ENCODE measurements around the gene ATP13A4. TPM values are rescaled to one million over a fixed set of nuclear protein-coding genes. Genes with fewer than 3 reads are reported as not detected.

The ATP13A4 gene
- total and polyA plus RNA-seq, 2 of the 8 experiments (the other 6 are each of a cell fraction or from before 2014, with no cell fraction given): 0.12 TPM; not detected in 1

DNA sequence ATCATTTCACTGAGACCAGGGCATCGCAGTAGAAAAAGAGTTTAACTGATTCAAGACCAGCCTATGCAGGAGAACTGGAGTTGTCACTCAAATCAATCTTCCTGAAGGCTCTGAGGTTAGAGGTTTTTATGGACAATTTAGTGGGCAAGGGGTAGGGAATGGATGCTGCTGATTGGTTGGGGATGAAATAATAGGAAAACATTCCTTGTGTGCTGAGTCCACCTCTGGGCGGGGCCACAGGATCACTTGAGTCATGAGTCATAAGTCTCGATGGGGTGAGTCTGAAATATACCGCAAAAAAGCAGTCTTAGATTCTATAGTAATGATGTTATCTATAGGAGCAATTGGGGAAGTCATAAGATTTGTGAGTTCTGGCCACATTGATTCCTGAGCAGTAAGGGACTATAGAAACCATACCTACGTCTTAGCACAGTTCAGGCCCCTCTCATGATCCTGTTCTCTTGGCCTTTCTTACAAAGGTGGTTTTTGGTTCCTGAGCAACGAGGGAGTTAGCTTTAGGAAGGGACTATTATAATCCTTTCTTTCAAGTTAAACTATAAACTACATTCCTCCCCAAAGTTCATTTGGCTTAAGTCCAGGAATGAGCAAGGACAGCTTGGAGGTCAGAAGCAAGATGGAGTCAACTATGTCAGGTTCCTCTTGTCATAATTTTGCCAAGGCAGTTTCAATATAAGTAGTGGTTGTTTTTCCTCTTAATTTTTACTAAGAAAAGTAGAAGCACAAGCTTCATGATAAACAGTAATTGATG lies 35.6 kb upstream of the ATP13A4 start:
- H3K9me3 ChIP-seq (ENCODE audit: insufficient read depth in 2 of 2, low read depth in 1 of 2, low read length in 1 of 2): no peaks in the 10 kb centered on the region
- no peak overlapping the region for H3K23ac ChIP-seq (ENCODE audit: insufficient read length)
- H3K79me1 ChIP-seq (ENCODE audit: low read depth, low read length): peaks cover 3% of the 10 kb centered on the region; the same call in 1 of the 2 replicates
- H3K56ac ChIP-seq (replicated peaks; ENCODE audit: insufficient read length, low read depth, low read length): no peak overlapping the region
- no peak overlapping the region for H2BK12ac ChIP-seq (ENCODE audit: low read depth, low read length)
- DNase-seq (ENCODE audit: low read depth in 1 of 2, low spot score in 2 of 2) (no peak), FAIRE-seq (no peak)
- no peak overlapping the region for H3K4me3 ChIP-seq (ENCODE audit: extremely low read depth in 1 of 4, insufficient read depth in 2 of 4, low read depth in 3 of 4, low read length in 4 of 4)
- no peaks in the 10 kb centered on the region for H4K20me1 ChIP-seq (replicated peaks in 1 of 2; ENCODE audit: control insufficient read depth in 1 of 2, insufficient read depth in 2 of 2, low read length in 2 of 2)
- no peak overlapping the region for H2BK20ac ChIP-seq (ENCODE audit: low read length)
- H2AFZ ChIP-seq (ENCODE audit: low read length): peak overlapping the region; percentile 40; the same call in 1 of the 2 replicates
- peaks cover 0 to 21% of the 10 kb centered on the region in 2 experiments; a peak in 3 of 4 replicates for H3K79me2 ChIP-seq (ENCODE audit: control insufficient read depth in 1 of 2, insufficient read depth in 2 of 2, low read length in 2 of 2)
- no peak overlapping the region for H4K91ac ChIP-seq (replicated peaks; ENCODE audit: insufficient read length, low read length)
- no peak overlapping the region for H3K9ac ChIP-seq (replicated peaks in 1 of 4; ENCODE audit: extremely low read depth in 1 of 4, low read depth in 3 of 4, low read length in 3 of 4)
- no peak overlapping the region for H3K4me2 ChIP-seq (ENCODE audit: insufficient read depth in 1 of 2, low read depth in 2 of 2, low read length in 2 of 2)
- no peaks in the 10 kb centered on the region for H3K23me2 ChIP-seq (ENCODE audit: low read depth, low read length)
- no peak overlapping the region for H4K5ac ChIP-seq (ENCODE audit: insufficient read length, low read depth, low read length)
- H3K4ac ChIP-seq (replicated peaks; ENCODE audit: insufficient read length, low read depth, low read length): no peak overlapping the region
- H3K27me3 ChIP-seq (replicated peaks in 1 of 4; ENCODE audit: control insufficient read depth in 3 of 4, extremely low read depth in 1 of 4, insufficient read depth in 3 of 4, low read length in 3 of 4): peaks cover 0 to 6% (median 2%) of the 10 kb centered on the region in 4 experiments; a peak in 3 of 7 replicates
- no peak overlapping the region for H2BK15ac ChIP-seq (ENCODE audit: low read length)
- H4K8ac ChIP-seq (ENCODE audit: extremely low read depth, insufficient read depth, low read length): no peak overlapping the region
- WGBS, 2 experiments (ENCODE audit: extremely low coverage in 1 of 2, insufficient coverage in 1 of 2, insufficient read length in 1 of 2, insufficient replicate concordance in 2 of 2, low coverage in 1 of 2, low lambda C conversion rate in 2 of 2, missing lambda C conversion rate in 1 of 2): 85% methylated on average over 6 of the region's 6 CpGs; no CpG with 5 or more reads in 1 of the 2 experiments
- no peak overlapping the region for H2BK5ac ChIP-seq (ENCODE audit: low read depth, low read length)
- ChIA-PET CTCF (ENCODE audit: partially characterized antibody) (interaction anchor here (2.1 kb wide), 1 partner anchor 18 kb away, joined by 5 read pairs; no protein-coding TSS in a partner anchor), POLR2A (ENCODE audit: partially characterized antibody) (no interaction called here)
- H2AK5ac ChIP-seq (ENCODE audit: low read depth, low read length): no peak overlapping the region
- H3K36me3 ChIP-seq (ENCODE audit: control insufficient read depth in 2 of 4, insufficient read depth in 4 of 4, low read length in 3 of 4): no peaks in the 10 kb centered on the region
- H3K14ac ChIP-seq (ENCODE audit: insufficient read length): no peak overlapping the region
- H3K18ac ChIP-seq (ENCODE audit: extremely low read depth, low read length): no peak overlapping the region
- no peak overlapping the region for H3K27ac ChIP-seq (ENCODE audit: low read depth, low read length)
- H3K4me1 ChIP-seq (replicated peaks in 1 of 4; ENCODE audit: control insufficient read depth in 3 of 4, insufficient read depth in 4 of 4, low read length in 3 of 4): peaks cover 0 to 4% (median 1%) of the 10 kb centered on the region in 4 experiments; a peak in 2 of 7 replicates
- no peak overlapping the region for H2BK120ac ChIP-seq (replicated peaks; ENCODE audit: low read depth, low read length)
- TF ChIP-seq RNF2 (IDR thresholded peaks at IDR 0.05; ENCODE audit: borderline replicate concordance, low read depth, low read length, missing control alignments, poor library complexity, severe bottlenecking): no peak
- no peak for TF ChIP-seq ZNF274 (IDR thresholded peaks at IDR 0.05; ENCODE audit: borderline replicate concordance, extremely low read depth, low read length)
